Right forelimb (tissue), 1 donor: ENCODE measurements around the gene MYO18A.
"Not testable (repeated sequence)": the region's sequence is repeated elsewhere in the genome, so short reads cannot be mapped to it uniquely, and the experiment has no call there.

Experiments used
- DNase-seq: peaks from one replicate; pipeline ENCODE4 v3.0.0-alpha.2; 2018

Gene MYO18A

DNA sequence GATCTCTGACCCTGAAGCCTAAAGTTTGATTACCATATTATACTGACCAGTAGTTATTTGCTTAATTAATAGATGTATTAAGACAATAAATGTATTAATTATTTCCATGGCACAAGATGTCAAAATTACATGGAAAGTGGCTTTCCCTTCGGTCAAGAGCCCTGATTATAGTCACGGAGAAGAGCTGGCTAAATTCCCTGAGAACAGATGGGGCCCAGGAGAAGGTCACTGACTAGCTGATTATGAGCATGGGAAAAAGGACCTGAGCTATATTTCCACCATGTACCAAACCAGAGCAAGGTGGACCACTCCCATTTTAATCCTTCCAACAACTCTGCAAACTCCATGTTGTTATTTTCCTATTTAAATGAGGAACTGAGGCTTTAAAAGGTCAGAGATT lies 12.9 kb upstream of the MYO18A start:
- no peak for DNase-seq

DNA sequence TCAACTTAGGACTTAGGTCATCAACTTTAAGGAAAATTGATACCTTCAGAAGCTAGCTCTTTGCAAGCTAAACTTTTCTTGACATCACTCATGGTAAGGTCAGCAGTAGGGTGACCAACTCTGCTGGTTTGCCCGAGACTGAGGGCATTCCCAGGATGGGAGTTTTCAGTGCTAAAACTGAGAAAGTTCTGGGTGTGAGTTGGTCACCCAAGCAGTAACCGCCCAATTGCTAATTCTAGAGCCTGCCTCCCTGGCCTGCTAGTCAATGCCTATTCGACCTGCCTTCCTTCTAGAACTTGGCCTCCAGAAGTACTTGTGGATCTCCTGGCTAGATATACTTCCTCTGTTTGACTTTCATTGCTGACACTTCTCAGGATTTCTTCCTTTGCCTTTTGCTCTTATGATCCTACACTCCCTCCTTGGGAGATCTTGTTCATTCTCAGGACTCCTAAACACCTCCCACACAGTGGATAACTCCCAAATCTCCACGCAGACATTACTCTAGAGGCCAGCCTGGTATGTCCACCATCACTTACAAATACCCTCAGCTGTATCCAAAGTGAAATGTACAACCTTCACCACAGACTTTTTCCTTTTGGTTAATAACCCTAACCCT lies 10.5 kb upstream of the MYO18A start:
- no peak for DNase-seq

DNA sequence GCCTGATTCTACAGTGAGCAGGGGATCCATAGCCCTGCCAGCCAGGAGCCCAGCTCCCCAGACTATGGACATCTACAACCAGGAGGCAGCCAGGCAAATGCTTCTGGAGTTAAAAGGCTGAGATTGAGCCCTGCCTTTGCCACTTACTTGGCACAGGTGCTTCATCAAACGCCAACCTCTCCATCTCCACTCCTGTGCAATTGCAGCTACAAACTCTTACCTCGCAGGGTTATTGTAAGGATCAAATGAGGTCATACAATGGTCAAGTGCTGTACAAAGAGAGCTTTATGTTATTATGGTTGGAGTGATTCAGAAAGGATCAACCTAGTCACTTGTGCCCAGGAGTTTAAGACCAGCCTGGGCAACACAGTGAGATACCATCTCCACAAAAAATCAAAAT lies 9.8 kb upstream of the MYO18A start:
- no peak for DNase-seq

DNA sequence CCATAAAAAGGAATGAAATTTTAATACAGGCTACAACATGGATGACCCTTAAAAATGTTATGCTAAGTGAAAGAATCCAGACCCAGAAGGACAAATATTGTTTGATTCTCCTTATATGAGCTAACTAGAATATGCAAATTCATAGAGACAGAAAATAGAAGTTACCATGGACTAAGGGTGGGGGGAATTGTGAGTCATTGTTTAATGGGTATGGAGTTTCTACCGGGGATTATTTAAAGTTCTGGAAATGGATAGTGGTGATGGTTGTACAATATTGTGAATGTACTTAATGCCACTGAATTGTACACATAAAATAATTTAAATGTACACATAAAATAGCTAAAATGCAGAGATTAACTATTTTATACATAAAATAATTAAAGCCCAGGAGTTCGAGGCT lies 9.2 kb upstream of the MYO18A start:
- no peak for DNase-seq

DNA sequence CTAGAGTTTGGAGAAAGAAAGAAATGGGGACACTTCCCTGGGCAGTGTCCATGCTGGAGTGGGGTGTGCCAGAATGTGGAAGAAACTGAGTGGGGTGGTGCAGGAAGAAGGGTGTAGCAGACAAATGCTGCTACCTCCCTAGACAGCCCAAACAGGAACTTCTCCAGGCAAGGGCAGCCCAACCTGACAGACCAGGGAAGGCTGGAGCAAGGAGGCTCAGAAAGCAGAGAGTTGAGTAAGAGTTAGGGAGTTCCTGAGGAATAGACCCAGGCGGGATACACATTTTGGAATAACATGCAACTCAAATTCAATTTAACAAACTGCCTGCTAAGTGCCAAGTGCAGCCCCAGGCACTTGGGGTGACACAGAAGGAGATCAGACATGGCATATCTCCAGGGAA lies 1.0 kb upstream of the MYO18A start:
- DNase-seq, result no peak

DNA sequence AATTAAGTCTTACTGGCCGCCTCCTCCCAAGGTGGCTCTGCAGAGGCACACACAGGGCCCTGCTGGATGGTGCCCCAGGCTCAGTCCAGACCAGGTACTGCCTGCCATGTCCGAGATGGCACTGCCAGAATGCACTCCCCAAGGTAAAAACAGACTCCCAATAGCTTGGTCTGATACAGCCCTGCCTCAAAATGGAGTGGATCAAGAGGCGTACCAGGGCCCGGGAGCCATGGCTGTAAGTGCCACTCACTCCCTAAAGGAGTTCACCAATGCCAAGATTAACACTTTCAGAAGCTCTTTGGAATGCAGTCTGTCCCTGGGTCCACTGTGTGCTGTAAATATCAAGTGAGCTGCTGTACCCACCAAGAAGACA lies 576 bp upstream of the MYO18A start:
- DNase-seq, result no peak

DNA sequence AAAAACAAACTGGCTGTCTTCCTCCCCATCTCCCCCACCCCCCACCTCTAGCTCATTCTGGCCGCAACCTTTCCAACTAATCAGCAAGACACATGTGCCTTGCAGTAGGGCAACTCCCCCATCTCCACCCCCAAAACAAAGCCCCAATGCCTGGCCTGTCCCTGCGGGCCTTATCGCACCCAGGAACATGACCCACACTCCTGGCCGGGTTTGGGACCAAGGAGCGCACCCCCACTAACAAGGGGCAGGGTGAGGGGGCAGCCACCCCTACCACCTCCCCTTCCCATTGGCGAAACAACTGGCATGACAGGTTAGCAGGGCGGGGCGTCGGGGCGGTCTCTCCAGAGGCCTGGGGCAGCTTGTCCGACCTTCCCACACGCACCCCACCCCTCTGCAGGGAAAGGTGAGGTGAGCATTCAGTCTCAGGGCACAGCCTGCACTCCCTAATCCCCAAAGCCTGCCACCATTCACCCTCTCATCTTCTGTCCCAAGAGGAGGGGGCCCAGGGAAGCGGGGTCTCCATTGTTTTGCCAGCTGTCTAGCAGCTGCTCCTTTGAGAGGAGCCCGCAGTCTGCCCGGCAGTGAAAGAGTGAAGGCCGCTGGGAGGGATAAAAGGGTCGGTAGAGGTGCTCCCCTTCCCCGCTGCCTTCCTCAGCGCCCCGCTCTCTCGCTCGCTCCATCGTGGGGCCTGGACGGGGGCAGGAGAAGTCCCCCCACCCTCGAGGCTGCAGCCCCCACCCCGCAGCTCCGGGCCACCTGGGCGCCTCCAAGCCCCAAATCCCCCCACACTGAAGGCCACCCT lies 765 bp downstream of the MYO18A start:
- DNase-seq, result peak; percentile 57

DNA sequence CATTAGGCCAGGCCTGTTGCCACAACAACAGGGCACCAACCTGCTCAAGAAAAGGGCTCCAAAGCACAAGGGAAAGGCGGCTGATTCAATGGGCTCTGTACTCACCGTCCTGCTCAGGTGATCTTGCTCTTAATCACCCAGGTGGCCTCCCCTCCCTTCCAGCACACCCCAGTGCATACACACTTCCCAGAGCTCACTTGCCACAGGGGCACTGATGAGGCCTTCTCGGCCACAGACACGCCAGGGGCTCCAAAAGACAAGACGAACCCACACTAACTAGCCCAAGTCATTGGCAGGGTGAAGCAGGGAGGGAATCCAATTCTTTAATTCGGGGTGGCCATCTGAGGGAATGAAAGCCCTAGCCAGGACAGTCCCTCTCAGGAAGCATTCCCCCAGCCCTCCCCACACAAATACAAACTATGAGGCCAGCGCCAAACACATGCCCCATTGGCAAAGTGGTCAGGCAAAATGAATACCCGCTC lies 1.4 kb downstream of the MYO18A start:
- no peak for DNase-seq

DNA sequence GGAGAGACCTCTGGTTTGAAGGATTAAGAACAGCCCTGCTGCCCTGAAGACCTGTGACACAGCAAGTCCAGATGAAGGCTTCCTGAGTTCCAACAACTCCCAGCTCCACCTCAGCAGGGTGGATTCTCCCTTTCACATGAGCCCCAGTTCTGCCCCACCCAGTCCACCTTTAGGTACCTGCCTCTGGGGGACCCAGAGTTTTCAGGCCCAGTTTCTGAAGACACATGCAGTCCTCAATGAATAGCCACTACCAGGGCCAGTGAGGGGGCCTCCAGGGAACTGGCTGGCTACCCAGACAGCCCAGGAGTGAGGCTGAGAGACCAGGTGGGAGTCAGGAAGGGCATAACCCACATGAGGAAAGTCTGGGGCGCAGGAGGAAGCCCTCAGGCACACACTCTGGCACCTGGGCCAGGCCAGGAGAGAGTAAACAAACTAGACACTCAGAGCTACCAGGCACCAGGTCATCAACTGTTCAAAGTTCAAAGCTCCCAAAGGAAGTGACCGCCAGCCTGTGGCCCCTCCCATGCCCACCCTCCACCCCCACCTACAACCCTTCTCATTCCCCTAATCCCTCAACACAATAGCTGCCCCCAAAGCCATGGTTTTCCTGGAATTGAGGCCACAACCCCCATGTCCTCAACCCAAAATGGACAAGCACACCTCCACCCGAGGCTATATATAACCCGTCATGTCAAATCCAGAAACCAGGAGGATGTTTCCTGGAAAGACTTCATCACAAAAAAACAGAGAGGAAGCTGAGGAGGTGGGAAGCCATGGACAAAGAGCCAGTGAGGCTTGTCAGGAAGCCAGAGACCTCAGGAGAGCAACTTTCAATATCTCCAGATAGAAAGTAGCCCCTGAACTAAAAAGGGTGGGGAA lies 2.1 kb downstream of the MYO18A start:
- DNase-seq, result no peak

DNA sequence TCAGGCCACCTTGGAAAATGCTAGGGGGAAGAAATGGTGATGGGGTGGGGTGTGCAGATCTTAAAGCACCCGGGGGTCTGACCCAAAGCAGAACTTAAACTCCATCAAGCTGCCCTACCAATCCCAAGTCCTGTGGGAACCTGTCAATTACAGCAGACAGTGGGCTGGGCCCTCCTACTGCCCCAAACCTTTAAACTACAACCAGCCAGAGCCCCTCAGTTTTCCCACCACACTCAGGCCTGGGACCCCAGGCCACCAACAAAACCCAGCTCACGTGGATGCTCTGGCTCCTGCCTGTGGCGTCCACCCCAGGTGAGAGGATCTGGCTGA lies 2.7 kb downstream of the MYO18A start:
- DNase-seq, result no peak

DNA sequence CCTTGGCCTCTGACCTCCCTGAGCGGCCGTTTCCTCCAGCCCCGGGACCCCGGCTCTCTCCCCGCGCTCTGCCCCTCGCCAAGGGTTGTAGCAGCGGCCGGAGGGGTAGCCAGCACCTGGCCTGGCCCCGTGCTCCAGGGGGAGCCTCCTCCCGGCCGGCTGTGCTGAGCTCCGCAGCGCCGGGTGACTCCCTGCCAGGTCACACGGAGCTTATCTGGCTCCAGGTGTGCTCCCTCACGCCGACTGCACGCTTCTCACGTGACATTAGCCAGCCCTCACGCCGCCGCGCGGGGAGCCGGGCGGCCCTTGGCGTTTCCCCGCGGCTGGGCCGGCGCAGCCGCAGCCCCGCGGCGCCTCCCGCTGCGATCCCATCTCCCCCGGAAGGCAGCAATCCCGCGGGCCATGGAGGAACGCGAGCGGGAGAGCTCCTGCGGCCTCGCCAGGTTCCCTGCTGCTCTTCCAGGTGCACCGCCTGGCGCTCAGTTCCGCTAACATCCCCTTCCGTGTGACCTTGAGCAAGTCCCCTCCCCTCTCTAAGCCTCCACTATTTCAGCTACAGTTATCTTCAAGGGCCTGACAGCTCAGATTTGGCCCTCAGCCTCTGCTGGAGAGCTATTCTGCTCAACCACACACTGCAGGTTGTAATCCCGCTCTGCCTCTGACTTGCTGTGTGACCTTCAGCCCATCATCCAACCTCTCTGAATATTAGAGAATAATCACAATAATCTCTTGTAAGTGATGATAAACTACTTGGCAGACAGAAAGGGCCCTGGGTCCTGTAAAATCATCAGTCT lies 3.4 kb downstream of the MYO18A start:
- DNase-seq, result no peak

DNA sequence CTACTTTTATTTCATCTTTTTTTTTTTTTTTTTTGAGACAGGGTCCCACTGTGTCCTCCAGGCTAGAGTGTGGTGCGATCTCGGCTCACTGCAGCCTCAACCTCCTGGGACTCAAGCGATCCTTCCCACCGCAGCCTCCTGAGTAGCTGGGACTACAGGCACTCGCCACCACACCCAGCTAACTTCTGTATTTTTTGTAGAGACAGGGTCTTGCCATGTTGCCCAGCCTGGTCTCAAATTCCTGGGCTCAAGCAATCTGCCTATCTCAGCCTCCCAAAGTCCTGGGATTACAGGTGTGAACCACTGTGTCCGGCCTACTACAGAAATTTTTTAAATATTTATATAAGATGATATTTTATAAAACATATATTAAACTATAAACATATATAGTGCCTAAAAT lies 4.8 kb downstream of the MYO18A start:
- no peak for DNase-seq

DNA sequence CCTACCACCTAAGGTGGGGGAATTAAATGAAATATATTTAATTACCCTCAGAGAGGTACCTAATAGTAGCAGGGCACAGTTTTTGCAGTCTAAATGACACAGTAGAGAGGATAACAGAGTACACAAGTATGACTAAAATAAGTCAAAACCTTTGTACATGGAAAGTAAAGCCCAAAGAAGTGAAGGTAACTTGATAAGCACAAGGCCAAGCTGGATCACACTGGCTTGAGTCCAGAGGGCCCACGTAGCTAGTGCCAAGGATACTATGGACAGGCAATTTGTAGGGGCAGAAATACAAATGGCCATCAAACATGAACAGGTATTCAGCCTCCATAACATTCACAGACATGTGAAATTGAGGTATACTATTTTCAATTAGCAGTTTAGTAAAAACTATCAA lies 7.6 kb downstream of the MYO18A start:
- DNase-seq, result no peak

DNA sequence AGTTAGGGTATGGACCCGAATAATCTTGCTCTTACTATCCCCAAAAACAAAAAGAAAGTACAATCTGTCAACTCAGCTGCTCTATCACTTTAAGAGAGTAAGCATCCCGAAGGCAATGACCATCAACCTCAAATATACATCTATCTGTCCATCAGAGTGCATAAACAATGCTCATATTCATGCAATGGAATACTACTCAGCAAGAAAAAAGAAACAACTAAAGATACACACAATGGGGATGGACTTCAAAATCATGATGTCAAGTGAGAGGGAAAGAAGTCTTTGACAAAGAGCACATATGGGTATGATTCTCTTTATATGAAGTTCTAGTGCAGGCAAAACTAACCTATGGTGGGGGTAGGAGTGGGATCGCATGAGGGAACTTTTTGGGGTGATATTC lies 9.5 kb downstream of the MYO18A start:
- no peak for DNase-seq

DNA sequence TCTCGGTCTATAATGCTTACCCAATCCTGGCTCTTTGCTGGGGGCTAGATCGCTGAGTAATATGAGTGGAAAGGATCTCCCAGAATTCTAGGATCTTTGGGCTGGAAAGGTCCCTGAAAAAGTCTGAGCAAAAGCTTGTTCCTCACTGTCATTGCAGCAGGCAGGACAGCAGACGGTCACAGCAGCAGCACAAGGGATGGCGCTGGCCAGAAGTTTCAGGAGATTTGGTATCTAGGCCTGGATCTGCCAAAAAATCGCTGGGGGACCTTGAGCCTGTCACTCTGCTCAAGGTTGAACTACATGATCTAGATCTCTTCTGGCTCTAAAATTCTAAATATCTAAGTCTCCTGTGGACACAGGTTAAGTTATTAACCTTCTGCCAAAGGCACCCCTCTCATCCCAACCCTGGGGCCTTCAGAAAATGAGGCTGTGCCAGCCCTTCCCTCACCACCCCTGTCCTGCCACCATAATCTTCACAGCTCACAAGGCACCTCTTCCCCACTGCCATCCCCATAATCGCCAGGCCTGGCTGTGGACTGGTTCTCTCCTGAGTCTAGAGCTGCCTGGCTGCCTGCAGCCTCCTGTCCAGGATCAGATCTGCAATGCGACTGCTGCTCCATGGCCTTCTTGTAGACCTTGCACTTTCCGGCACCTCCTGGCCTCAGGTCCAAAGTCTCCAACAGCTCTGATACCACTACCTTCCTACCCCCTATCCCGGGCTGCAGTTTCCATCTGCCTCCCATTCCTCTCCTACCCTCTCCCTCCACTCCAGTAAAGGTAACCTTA lies 10.2 kb downstream of the MYO18A start:
- DNase-seq, result no peak

DNA sequence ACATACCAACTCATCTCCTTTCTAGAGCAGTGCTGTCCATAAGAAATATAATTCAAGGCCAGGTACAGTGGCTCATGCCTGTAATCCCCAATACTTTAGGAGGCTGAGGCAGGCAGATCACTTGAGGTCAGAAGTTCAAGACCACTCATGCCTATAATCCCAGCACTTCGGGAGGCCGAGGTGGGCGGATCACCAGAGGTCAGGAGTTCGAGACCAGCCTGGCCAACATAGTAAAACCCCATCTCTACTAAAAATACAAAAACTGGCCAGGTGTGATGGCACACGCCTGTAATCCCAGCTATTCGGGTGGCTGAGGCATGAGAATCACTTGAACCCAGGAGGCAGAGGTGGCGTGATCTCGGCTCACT lies 11.5 kb downstream of the MYO18A start:
- not testable (repeated sequence) for DNase-seq

DNA sequence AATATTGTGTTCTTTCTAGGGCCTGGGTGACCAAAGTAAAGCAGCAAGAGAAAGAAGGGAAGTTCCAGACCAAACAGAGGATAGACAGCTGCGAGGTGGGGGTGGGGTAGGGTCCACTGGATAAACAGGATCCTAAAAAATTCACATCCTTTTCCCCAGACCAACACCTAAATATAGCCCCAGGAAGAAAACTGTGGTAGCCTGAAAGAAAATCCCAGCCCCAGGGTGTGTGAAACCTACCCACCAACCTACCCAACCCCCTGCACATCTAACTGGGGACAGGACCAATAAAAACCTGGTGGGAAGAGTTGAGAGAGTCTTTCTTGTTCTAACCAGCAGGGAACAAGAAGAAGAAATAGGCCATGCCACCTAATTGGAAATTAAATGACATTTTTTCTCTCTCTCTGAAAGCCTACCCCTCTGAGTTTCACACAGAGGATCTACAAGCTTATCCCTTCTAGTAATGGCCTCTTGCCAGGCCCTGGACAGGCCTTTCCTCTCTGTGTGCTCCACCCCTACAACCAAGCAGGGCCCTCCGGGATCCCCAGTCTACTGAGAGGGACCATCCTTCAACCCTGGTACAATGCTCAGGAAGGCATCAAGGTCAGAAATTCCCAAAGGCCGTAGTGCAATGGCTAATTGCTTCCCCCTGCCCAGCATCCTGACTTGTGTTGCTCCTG lies 12.0 kb downstream of the MYO18A start:
- no peak for DNase-seq

DNA sequence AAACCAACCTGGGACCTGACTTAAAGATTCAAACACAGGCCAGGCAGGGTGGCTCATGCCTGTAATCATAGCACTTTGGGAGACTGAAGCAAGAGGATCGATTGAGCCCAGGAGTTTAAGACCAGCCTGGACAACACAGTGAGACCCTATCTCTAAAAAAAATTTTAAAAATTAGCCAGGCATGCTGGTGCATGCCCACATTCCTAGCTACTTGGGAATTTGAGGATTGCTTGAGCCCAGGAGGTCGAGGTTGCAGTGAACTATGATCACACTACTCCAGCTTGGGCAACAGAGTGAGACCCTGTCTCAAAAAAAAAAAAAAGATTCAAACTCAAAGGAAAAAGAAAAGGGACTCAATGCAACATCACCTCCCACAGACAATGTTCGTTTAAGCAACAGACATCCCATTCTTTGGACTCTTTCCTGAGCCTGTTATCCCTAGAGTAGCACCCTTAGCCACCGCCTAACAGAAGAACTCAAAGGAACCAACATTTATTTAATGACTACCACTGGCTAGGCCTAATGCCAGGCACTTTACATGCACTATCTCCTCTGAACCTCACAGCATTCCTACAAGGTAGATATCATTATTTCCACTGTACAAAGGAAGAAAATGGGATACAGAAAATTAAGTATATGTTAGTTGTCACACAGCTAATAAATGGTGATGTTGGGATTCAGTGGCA lies 12.7 kb downstream of the MYO18A start:
- no peak for DNase-seq

DNA sequence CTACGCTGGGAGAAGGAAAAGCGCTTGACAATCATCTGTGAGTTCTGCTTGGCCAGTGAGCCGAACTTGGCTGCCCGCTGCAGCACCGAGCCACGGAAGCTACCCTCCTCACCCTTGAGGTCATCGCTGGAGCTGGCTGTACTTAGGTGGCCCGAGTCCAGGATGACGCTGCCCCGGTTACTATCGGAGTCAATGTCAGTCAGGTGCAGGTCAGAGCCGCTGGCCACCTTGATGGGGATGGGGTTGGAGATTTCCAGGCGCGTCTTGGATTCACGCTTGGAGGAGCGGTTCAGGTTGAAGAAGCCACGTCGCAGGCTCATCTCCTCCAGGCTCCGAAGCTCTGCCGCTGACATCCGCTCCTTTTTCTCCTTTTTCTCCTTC lies 13.7 kb downstream of the MYO18A start:
- DNase-seq, result no peak

DNA sequence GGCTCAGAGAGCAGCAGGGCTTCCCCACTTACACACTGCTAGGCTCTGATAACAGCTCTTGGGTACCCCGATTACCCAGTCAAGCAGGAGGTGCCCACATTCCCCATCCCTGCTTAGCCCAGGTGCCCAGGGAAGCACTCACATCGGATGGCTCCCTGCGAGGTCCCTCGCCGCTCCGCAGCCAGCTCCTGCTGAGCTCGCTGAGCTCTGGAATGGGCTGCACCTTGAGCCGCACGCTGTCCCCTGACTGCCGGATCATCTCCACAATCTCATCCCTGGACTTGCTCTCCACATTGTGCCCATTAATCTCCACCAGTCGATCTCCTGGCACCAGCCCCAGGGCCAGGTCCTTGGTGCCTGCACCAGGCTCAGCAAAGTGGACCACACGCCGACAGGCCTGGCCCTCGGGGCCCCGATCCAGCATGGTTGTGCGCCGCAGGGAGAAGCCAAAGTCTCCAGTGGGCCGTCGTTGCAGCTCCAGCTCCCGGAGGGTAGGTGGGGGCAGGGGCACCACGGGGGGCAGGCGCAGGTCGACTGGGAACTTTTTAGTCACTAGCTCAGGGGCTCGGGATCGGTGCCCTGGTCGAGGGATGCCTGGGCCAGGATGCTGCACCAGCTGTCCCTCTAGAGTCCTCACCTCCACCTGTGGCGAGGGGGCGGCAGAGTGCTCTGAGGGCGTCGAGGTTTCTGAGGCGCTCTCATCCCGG lies 14.2 kb downstream of the MYO18A start:
- DNase-seq, result no peak
